ENCODE measurements around the gene BOK. TPM values are rescaled to one million over a fixed set of nuclear protein-coding genes. Genes with fewer than 3 reads are reported as not detected.
"Not testable (repeated sequence)": the region's sequence is repeated elsewhere in the genome, so short reads cannot be mapped to it uniquely, and the experiment has no call there.

The BOK gene
- total RNA-seq, 1 donor from 2014 or later: 46.8 TPM

DNA sequence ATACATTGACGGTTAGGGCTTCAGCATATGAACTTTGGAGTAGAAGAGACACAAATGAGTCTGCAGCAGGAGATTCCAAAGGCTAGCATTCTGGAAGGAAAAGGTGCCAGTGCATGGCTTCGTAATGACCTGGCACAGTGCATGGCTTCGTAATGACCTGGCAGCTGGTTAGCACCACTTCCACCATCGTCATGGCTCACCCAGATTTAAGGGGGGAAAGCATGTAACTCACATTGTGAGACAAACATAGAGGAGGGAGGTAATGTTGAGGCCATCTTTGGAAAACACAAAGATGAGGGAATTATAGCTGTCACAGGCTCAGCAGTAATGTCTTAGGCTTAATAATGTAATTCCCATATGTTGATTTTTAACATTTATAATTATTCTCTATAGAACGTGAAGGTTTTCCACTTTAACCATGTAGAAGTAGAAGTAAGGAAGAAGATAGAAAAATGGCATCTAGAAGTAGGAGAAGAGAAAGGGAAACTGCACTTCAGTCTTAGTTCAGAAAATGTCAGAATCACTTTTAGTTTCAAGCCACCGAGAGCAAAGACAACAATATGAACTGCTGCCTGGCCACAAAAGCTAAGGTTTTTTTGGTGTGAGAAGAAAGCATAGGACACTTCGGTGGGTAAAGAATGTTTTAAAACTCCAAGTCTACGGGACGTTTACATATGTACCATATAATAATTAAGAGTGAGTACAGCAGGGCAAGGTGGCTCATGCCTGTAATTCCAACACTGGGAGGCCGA lies 43.4 kb upstream of the BOK start:
- no peak for TF ChIP-seq CTCF (IDR thresholded peaks at IDR 0.05)
- H3K4me1 Mint-ChIP-seq (ENCODE audit: low read depth): no peaks in the 10 kb centered on the region
- H3K4me3 Mint-ChIP-seq (ENCODE audit: unreplicated experiment): no peak overlapping the region
- H3K36me3 Mint-ChIP-seq (ENCODE audit: low read depth): peaks cover 3% of the 10 kb centered on the region
- no peak for DNase-seq (ENCODE audit: low spot score)
- H3K27ac Mint-ChIP-seq (ENCODE audit: unreplicated experiment): no peak overlapping the region
- H3K9me3 Mint-ChIP-seq (ENCODE audit: low read depth): no peaks in the 10 kb centered on the region
- H3K27me3 Mint-ChIP-seq (ENCODE audit: low read depth): peaks cover 2% of the 10 kb centered on the region

DNA sequence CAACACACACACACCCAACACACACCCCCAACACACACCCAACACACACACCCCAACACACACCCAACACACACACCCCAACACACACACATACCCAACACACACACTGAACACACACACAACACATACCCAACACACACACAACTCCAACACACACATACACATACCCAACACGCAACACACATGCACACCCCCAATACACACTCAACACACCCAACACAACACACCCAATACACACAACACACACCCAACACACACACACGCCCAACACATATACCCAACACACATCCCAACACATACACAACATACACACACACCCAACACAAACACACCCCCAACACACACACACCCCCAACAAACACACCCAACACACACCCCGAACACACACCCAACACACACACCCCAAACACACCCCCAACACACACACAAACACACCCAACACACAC lies 42.0 kb upstream of the BOK start:
- no peaks in the 10 kb centered on the region for H3K4me1 Mint-ChIP-seq (ENCODE audit: low read depth)
- H3K27me3 Mint-ChIP-seq (ENCODE audit: low read depth): peaks cover 2% of the 10 kb centered on the region
- no peak for TF ChIP-seq CTCF (IDR thresholded peaks at IDR 0.05)
- H3K9me3 Mint-ChIP-seq (ENCODE audit: low read depth): no peaks in the 10 kb centered on the region
- H3K36me3 Mint-ChIP-seq (ENCODE audit: low read depth): peaks cover 3% of the 10 kb centered on the region
- no peak for DNase-seq (ENCODE audit: low spot score)
- no peak overlapping the region for H3K4me3 Mint-ChIP-seq (ENCODE audit: unreplicated experiment)
- no peak overlapping the region for H3K27ac Mint-ChIP-seq (ENCODE audit: unreplicated experiment)

GRCh38 chr2:241517297-241517696 lies 41.2 kb upstream of the BOK start:
- H3K27ac Mint-ChIP-seq (ENCODE audit: unreplicated experiment): no peak overlapping the region
- H3K36me3 Mint-ChIP-seq (ENCODE audit: low read depth): no peaks in the 10 kb centered on the region
- no peak for DNase-seq (ENCODE audit: low spot score)
- H3K9me3 Mint-ChIP-seq (ENCODE audit: low read depth): no peaks in the 10 kb centered on the region
- H3K4me1 Mint-ChIP-seq (ENCODE audit: low read depth): no peaks in the 10 kb centered on the region
- H3K4me3 Mint-ChIP-seq (ENCODE audit: unreplicated experiment): no peak overlapping the region
- TF ChIP-seq CTCF (IDR thresholded peaks at IDR 0.05): no peak
- peaks cover 2% of the 10 kb centered on the region for H3K27me3 Mint-ChIP-seq (ENCODE audit: low read depth)

DNA sequence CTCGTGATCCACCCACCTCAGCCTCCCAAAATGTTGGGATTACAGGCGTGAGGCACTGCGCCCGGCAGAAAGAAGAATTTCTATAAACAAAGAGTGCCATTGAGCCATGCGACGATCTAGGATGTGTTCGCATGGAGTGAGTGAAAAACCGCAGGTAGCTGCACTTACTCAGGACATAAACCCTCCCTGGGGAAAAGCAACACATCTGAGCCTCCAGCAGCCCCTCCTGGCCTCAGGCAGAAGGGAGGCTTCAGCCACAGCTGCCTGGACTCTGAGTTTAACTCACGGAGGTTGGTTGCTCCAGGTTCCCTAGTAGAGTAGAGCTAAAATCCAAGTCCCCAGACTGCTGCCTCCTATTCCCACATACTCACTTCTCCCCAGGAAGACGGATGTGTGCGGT lies 38.9 kb upstream of the BOK start:
- Mint-ChIP-seq H3K27me3 (ENCODE audit: low read depth) (peaks cover 2% of the 10 kb centered on the region), H3K36me3 (ENCODE audit: low read depth) (no peaks in the 10 kb centered on the region), H3K27ac (ENCODE audit: unreplicated experiment) (no peak overlapping the region), H3K9me3 (ENCODE audit: low read depth) (no peaks in the 10 kb centered on the region), H3K4me3 (ENCODE audit: unreplicated experiment) (no peak overlapping the region), H3K4me1 (ENCODE audit: low read depth) (no peaks in the 10 kb centered on the region)
- no peak for DNase-seq (ENCODE audit: low spot score)
- TF ChIP-seq CTCF (IDR thresholded peaks at IDR 0.05): no peak

DNA sequence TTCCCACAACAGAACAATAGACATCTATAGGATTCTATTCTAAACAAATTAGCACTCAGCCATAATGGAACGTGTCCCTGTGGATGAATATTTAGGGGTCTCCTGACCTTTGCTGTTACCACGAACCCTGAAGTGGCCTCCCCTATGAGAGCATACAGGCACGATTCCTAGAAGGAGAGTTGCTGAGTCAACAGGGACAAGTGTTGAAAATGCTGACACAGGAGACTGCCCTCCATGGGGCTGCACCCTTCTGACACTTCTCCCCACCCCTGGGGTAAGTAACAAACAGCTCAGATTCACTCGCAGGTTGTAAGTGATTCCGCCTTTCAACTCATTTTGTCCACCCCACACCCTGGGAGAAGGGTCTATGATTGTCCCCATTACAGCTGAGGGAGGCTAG lies 36.1 kb upstream of the BOK start:
- Mint-ChIP-seq H3K27me3 (ENCODE audit: low read depth) (peaks cover 2% of the 10 kb centered on the region), H3K4me3 (ENCODE audit: unreplicated experiment) (no peak overlapping the region), H3K9me3 (ENCODE audit: low read depth) (peaks cover 8% of the 10 kb centered on the region), H3K27ac (ENCODE audit: unreplicated experiment) (no peak overlapping the region), H3K4me1 (ENCODE audit: low read depth) (no peaks in the 10 kb centered on the region), H3K36me3 (ENCODE audit: low read depth) (no peaks in the 10 kb centered on the region)
- DNase-seq (ENCODE audit: low spot score): no peak
- TF ChIP-seq CTCF (IDR thresholded peaks at IDR 0.05): no peak

DNA sequence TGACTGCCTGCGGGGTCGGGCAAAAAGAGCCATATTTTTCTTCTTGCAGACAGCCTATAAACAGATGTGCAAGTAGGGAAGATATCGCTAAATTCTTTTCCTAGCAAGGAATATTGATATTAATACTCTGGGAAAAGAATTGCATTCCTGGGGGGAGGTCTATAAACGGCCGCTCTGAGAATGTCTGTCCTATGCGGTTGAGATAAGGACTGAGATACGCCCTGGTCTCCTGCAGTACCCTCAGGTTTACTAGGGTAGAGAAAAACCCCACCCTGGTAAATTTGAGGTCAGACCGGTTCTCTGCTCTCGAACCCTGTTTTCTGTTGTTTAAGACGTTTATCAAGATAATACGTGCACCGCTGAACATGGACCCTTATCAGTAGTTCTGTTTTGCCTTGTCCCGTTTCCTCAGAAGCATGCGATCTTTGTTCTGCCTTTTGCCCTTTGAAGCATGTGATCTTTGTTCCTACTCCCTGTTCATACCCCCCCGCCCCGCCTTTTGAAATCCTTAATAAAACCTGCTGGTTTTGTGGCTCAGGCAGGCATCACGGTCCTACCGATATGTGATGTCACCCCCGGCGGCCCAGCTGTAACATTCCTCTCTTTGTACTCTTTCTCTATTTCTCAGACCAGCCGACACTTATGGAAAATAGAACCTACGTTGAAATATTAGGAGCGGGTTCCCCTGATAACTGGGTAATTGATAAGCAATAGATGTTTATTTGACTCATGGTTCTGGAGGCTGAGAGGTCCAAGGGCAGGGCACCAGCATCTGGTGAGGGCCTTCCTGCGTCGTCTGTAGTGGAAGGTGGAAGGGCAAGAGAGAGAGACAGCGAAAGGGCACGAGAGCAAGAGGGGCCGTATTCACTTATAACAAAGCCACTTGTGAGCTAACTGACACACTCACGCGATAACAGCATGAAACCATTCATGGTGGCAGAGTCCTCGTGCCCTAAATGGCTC lies 32.4 kb upstream of the BOK start:
- not testable (repeated sequence) for H3K27me3 Mint-ChIP-seq (ENCODE audit: low read depth); H3K27ac Mint-ChIP-seq (ENCODE audit: unreplicated experiment); H3K9me3 Mint-ChIP-seq (ENCODE audit: low read depth); H3K4me3 Mint-ChIP-seq (ENCODE audit: unreplicated experiment); H3K4me1 Mint-ChIP-seq (ENCODE audit: low read depth); DNase-seq (ENCODE audit: low spot score); H3K36me3 Mint-ChIP-seq (ENCODE audit: low read depth)
